GM19099 (cell line): ENCODE data around the gene ACTRT3.
A peak's percentile ranks its signal among the peaks of the same experiment; 100 is the strongest.

ENCODE experiments used
- POLR2A ChIP-seq: IDR thresholded peaks from 3 replicates; pipeline ENCODE4 v1.6.1; 2011; ENCODE audit warnings: low read depth; ENCODE audit not compliant: insufficient read length; ENCODE audit errors: extremely low read depth

Gene ACTRT3

GRCh38 chr3:169769287-169770181, at the start of gene ACTRT3:
ACTRT3 (minus strand) TSS chr3:169769561; CDS start chr3:169769520, 41 bp downstream.
- peak; percentile 70 for TF ChIP-seq POLR2A

- TF ChIP-seq POLR2A: no peak
Measured at GRCh38 chr3:169818316-169818715, 49.0 kb upstream of the ACTRT3 start.

- no peak for TF ChIP-seq POLR2A
Measured at GRCh38 chr3:169815590-169816150, 46.3 kb upstream of the ACTRT3 start.

- TF ChIP-seq POLR2A: peak; percentile 47
Measured at GRCh38 chr3:169813757-169814517, 44.6 kb upstream of the ACTRT3 start.

GRCh38 chr3:169813278-169813677, 43.9 kb upstream of the ACTRT3 start:
- TF ChIP-seq POLR2A: no peak

- TF ChIP-seq POLR2A: peak; percentile 33
Measured at GRCh38 chr3:169812332-169813235, 43.2 kb upstream of the ACTRT3 start, which contains the start of the genes LRRC34 and LRRIQ4. LRRC34 (minus strand) TSS chr3:169812904; CDS start chr3:169812548, 356 bp downstream. LRRIQ4 (plus strand) TSS chr3:169812870; CDS start chr3:169821922, 9,052 bp downstream.

- TF ChIP-seq POLR2A: no peak
Measured at GRCh38 chr3:169811631-169812331, 42.4 kb upstream of the ACTRT3 start.

GRCh38 chr3:169809230-169809795, 40.0 kb upstream of the ACTRT3 start:
- TF ChIP-seq POLR2A: no peak

- TF ChIP-seq POLR2A: no peak
Measured at GRCh38 chr3:169804681-169805080, 35.3 kb upstream of the ACTRT3 start.

- no peak for TF ChIP-seq POLR2A
Measured at GRCh38 chr3:169792359-169792758, 23.0 kb upstream of the ACTRT3 start.

- TF ChIP-seq POLR2A: no peak
Measured at GRCh38 chr3:169790687-169791429, 21.5 kb upstream of the ACTRT3 start.

- TF ChIP-seq POLR2A: no peak
Measured at GRCh38 chr3:169790219-169790618, 20.9 kb upstream of the ACTRT3 start.

GRCh38 chr3:169787791-169788190, 18.4 kb upstream of the ACTRT3 start:
- no peak for TF ChIP-seq POLR2A
